HG03095 (cell line): ENCODE data around the gene CFAP299.
"Not testable (repeated sequence)": the region's sequence is repeated elsewhere in the genome, so short reads cannot be mapped to it uniquely, and the experiment has no call there.

Experiments used
- ATAC-seq: cut with Tn5 transposase; IDR thresholded peaks from one replicate; pipeline ENCODE4 v1.9.1; 2021; ENCODE audit warnings: moderate library complexity; ENCODE audit not compliant: unreplicated experiment

The CFAP299 gene

DNA sequence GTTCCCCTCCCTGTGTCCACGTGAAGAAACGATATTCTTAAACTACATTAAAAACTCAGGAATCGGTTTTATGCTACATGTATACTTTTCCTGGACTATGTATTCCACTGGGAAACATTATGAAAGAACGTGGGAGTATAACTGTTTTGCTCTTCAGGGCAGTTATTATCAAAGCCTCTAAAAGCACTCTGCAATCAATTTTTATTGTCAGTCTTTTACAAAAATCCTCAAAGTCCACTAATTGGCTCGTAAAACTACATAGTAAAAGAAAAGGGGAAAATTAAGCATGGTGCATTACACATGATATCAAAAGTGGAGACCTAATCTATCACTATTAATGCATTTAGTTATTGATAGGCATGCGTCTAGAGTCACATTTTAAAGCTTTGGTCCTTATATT lies 11.4 kb upstream of the CFAP299 start:
- ATAC-seq: no peak

DNA sequence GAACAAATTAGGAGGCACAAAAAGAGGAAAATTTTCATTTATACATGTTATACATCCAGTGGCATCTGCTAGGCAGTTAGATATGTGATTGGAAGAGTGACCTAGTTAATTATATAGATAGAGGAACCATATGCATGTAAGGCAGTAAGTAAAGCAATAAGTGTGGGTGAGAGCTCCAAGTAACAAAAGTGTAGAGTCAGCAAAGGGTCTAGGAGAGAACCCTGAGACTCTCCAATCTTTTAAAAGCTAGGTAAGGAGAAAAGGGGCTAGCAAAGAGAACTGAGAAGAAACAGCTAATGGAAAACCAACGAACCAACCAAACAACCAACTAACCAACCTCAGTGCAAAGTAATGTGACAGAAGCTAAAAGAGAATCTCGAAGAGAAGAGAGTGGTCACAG lies 3.8 kb upstream of the CFAP299 start:
- ATAC-seq: no peak

DNA sequence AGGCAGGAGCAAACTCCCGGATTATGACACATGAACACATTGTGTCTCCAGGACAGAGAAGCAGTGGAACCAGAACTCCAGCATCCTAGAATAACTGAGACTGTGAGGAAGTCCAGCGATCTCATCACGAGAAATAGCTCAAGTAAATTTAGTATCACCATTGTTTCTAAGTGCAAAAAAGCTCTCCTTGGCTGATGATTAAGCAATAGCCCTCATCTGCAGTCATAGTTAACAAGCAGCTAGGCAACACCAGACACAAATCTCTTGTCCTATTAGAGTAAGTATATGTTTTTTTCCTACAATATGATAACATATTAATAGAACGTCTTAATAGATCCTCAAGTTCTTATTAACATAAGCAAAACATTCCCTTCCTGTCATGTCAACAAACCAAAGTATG lies 2.4 kb upstream of the CFAP299 start:
- no peak for ATAC-seq

DNA sequence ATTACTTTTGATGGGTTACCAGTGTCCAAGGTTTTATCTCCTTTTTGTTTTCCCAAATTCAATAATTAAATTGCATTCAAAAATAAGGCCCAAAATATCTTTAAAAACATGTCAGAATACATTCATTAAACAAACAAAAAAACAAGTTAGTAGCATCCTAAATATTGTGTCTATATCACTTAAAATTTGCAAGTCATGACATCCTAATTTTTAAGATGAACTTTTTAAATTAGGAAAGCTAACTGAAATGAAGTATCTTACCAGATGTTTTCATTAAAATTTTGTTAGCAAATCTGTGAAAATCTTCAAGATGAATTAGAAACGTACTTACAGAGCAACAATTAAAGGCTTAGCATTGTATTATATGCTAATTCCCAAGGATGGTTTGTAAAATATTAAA lies 962 bp upstream of the CFAP299 start:
- no peak for ATAC-seq

GRCh38 chr4:80335226-80335553 lies 340 bp upstream of the CFAP299 start:
- no peak for ATAC-seq

- no peak for ATAC-seq
Measured at GRCh38 chr4:80336582-80336981, 1.1 kb downstream of the CFAP299 start.

DNA sequence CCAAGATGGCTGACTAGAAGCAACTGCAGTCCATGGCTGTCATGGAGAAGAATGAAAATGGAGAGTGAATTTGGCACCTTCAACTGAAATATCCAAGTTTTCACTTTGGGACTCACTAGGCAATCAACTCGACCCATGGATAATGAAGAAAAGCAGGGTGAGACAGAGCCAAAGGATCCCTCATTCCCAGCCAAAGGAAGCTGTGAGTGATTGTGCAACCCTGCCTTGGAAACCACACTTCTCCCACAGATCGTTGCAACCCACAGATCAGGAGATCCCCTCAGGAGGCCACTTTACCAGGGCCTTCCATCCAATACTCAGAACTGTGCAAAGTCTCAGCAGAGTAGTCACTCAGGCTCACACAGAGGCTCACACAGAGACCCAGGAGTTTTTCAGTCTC lies 4.5 kb downstream of the CFAP299 start:
- no peak for ATAC-seq

DNA sequence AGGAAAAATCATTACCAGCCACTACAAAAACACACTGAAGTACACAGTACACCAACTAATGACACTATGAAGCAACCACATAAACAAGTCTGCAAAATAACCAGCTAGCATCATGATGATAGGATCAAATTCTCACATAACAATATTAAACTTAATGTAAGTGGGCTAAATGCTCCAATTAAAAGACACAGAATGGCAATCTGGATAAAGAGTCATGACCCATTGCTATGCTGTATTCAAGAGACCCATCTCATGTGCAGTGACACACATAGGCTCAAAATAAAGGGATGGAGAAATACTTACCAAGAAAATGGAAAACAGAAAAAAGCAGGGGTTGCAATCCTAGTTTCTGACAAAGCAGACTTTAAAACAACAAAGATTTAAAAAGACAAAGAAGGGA lies 7.2 kb downstream of the CFAP299 start:
- ATAC-seq: not testable (repeated sequence)

DNA sequence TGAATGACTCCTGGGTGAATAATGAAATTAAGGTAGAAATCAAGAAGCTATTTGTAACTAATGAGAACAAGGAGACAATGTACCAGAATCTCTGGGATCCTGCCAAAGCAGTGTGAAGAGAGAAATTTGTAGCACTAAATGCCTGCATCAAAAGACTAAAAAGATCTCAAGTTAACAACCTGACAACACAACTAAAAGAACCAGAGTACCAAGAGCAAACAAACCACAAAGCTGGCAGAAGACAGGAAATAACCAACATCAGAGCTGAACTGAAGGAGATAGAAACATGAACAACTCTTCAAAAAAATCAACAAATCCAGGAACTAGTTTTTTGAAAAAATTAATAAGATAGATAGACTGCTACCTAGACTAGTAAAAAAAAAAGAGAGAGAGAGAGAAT lies 8.4 kb downstream of the CFAP299 start:
- no peak for ATAC-seq

DNA sequence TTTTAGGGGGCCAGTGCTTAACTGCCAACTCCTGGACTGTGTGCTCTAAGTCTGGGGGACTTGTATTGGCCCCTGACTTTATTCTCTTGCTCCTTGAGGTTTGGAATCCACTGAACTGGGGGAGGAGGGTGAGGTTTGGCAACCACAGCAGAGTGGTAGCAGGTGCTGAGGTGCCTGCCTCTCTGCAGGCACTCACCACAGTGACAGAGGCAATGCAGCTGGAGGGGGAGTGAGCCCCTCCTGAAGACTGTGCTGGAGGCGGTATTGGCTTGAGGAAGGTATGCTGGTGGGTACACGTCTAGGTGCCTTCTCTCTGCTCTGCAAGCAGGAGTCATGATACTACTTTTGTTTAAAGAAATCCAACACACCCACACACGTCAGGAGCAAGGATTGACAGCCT lies 24.6 kb downstream of the CFAP299 start:
- ATAC-seq: no peak

DNA sequence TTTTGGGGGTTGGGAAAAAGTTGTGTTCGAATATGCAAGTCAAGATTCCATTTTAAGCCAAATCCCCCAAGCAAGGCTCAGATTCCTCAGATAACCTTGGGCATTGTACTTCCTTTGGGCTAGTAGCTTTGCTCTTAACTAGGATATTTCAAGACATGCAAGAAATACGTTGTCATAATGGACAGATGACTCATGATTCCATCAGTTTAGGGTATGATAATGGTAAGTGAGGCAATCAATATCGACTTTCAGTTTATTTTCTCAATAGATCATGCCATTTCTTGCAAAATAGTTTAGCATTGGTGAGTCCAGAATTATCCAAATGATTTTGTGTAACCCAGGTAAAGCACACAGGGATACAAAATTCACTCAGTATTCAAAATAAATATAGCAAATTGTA lies 25.4 kb downstream of the CFAP299 start:
- no peak for ATAC-seq

- no peak for ATAC-seq
Measured at GRCh38 chr4:80361329-80361900, 25.9 kb downstream of the CFAP299 start.

DNA sequence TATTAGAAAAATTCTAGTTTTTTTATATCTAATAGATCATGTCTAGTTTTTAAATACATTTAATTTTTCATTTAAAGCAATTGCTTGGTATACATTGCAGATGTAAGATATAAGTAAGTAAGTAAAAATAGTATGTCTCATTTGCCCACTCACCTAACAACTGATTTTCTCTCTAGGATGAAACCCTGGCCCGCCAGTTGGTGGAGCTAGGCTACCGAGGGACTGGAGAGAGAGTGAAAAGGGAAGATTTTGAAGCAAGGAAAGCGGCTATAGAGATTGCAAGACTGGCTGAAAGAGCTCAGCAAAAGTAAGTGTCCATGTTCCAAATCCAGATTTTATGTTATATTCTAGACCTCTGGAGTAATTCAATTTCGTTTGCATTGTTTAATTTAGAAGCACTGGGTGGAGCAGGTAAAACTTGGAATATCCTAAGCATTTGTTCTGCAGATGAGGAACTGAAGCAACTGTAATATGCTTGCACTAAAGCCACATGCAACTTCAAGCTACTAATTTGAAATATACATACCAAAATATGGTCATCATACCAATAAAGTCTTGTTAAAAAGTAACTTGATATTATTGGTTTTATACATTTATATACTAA lies 27.1 kb downstream of the CFAP299 start:
- ATAC-seq: no peak

GRCh38 chr4:80365928-80366327 lies 30.4 kb downstream of the CFAP299 start:
- ATAC-seq: no peak

DNA sequence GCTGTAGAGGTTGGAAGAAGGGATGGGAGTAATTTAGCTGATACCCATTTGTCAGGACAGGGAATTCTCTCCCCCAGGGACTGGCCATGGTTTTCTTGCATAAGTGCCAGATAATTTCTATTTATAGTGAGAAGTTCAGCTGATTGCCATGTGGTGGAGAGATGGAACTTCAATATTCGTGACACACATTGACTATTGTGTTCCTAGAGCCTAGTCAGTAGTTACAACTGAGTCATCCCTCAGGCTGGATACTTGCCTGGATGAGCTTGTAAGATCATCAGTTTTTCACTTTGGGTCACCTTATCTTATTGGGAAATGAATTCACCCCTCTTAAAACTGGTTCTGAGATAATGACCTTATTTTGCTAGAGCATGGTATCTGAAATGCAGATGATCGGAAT lies 32.2 kb downstream of the CFAP299 start:
- ATAC-seq: no peak

DNA sequence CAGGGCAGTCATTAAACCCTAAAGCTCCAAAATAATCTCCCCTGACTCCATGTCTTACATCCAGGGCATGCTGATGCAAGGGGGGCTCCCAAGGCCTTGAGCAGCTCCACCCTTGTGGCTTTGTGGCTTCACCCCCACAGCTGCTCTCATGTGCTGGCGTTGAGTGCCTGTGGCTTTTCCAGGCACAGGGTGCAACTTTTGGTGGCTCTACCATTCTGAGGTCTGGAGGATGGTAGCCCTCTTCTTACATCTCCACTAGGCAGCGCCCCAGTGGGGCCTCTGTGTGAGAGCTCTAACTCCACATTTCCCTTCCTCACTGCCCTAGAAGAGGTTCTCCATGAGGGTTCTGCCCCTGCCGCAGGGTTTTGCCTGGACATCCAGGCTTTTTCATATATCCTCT lies 35.1 kb downstream of the CFAP299 start:
- no peak for ATAC-seq

- no peak for ATAC-seq
Measured at GRCh38 chr4:80371046-80371445, 35.5 kb downstream of the CFAP299 start.

GRCh38 chr4:80374180-80374579 lies 38.6 kb downstream of the CFAP299 start:
- no peak for ATAC-seq

GRCh38 chr4:80382090-80382832 lies 46.7 kb downstream of the CFAP299 start:
- ATAC-seq: no peak

GRCh38 chr4:80385397-80386280 lies 50.1 kb downstream of the CFAP299 start:
- no peak for ATAC-seq

DNA sequence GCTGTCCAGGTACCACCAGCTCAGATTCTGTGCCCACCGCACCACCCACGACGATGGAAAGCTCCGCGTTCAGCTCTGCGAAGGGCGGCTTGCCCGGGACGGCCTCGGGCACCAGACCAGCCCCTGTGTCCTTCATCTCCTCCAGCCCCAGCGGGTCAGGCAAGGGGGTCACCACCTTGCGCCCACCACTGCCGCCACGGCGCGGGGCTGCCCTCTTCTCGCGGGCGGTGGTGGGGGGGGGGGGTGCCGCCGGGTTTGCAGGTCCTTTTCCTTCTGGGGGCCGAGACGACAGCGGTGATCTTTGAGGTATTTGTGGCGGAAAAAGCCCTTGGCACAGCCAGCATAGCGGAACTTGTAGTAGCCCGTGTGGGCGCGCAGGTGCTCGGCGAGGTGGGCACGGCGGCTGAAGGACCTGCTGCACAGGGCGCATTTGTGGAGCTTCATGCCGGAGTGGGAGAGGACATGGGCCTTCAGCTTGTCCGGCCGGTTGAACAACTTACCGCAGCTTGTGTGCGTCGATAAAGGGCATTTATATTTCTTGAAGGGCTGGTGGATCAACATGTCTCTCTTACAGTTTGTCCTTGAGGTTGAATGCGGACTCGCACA lies 50.9 kb downstream of the CFAP299 start:
- no peak for ATAC-seq
